HG02981 (cell line): ENCODE data around the gene LLGL1.

Source experiments
- ATAC-seq: cut with Tn5 transposase; IDR thresholded peaks from one replicate; pipeline ENCODE4 v1.9.1; 2021; ENCODE audit warnings: mild to moderate bottlenecking, moderate library complexity; ENCODE audit not compliant: unreplicated experiment

Gene LLGL1

GRCh38 chr17:18225121-18225641 is at the start of gene LLGL1:
Gene LLGL1 (plus strand): TSS chr17:18225635. CDS start chr17:18225683, 48 bp downstream.
- ATAC-seq = peak; percentile 93

DNA sequence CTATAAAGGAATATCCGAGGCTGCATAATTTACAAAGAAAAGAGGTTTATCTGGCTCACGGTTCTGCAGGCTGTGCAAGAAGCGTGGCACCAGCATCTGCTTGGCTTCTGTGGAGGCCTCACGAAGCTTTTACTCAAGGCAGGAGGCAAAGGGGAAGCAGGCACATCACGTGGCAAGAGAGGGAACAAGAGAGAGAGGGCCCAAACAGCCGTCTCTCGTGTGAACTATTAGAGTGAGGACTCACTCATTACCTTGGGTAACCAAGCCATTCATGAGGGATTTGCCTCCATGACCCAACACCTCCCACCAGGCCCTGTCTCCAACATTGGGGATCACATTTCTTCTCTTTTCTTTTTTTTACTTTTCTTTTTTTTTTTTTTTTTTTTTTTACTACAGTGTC is 49.3 kb upstream of the LLGL1 start:
- no peak for ATAC-seq

- no peak for ATAC-seq
Measured at GRCh38 chr17:18177133-18177532, 48.3 kb upstream of the LLGL1 start.

DNA sequence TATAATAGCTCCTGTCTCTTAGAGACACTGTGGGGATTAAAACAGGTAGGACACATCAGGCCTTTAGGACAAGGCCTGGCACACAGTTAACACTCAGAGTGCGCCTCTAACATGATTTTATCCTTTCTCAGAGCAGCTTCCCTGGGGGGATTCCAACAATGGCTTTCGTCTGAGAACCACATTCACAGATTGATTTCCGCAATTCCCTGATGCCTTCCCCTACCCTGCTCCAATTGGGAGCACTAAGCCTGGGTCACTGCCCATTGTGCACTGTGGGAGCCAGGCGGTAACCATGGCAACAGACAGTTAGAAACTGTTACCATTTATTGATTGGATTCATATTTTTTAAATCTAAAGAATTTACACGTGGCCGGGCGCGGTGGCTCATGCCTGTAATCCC is 47.7 kb upstream of the LLGL1 start:
- ATAC-seq = no peak

DNA sequence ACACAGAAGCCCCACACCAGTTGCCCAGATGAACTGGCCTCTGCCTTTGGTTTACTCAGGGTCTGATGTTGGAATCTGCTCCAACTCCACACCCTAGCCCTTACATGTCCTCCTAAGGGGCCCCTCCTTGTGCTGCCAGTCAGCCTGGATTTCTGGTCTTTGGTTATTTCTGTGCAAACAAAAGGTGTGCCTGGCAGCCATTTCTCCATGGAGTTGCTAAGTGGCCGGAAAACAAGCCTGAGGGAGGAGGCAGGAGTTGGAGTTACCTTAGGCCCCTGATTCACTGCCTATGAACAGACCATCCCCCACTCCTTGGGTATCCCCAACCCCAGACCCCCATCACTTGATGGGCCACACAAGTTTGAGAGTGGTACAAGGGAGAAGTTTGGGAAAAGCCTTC is 46.2 kb upstream of the LLGL1 start:
- ATAC-seq = no peak

GRCh38 chr17:18179804-18180203 is 45.6 kb upstream of the LLGL1 start:
- no peak for ATAC-seq

GRCh38 chr17:18181358-18181757 is 44.1 kb upstream of the LLGL1 start:
- no peak for ATAC-seq

DNA sequence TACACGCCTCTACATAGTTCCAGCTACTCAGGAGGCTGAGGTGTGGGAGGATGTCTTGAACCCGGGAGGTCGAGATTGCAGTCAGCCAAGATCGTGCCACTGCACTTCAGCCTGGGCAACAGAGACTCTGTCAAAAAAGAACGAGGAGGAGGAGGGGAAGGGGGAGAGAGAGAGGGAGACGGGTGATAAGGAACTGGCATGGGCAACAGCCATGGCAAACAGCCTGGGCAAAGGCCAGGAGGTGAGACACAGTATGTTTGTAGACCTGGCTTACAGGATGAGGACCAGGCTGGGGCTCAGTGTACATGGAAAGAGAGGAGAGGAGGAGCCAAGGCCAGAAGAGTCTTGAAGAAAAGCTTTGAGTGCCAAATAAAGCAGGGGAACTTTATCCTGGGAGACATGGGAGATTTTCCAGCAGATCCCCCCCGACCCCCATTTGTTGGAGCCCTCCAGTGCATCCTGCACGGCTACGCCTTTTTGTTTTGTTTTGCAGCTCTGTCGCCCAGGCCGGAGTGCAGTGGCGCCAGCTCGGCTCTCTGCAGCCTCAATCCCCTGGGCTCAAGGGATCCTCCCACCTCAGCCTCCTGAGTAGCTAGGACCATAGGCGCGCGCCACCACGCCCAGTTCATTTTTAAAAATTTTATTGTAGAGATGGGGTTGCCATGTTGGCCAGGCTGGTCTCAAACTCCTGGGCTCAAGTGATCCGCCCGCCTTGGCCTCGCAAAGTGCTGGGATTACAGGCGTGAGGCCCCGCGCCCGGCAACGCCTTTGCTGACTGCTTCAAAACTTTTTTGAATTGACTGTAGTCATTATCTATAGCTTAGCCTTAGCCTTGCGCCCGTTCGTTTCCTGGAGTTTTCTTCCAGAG is 43.1 kb upstream of the LLGL1 start:
- no peak for ATAC-seq

- peak; percentile 31 for ATAC-seq
Measured at GRCh38 chr17:18182978-18183333, 42.5 kb upstream of the LLGL1 start.

DNA sequence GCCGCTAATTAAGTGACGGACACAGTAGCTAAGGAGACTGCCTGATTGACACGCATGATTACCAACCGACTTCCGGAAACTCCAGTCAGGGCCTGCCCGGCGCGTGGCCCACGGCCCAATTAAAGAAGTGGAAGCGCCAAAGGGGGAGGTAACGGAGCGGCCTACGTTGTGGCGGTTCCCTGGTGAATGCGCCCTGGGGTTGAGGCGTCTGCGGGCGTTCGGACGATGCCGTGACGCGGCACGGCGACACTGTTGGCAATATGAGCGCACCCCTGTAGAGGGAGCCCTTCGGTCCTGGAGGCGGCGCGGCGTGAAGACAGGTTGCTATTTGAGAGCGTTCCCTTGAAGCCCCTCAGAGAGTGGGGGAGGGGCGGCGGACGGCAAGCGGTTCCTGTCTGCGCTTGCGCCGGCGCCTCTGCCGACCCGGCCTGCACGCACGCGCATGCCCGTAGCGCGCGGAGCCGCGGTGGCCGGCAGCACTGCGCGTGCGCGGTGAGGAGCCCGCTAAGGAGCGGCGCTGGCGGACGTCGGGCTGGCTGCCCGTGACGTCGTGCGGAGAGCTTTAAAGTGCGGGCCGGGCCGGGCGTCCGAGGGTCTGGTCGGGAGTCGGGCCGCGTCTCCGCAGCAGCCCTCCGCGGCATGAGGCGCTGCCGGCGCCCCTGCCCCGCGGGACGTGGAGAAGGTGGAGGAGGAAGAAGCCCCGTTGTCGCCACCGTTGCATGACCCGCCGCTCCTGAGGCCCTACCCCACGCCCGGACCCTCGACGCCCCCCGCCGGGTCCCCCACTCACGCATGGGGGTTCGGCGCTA is 41.9 kb upstream of the LLGL1 start, which contains the start of gene ALKBH5:
Gene ALKBH5 (plus strand): TSS at position 495 of the 809 bp plus-strand sequence. CDS start 416 bp downstream, outside the sequence.
- peak; percentile 74 for ATAC-seq

DNA sequence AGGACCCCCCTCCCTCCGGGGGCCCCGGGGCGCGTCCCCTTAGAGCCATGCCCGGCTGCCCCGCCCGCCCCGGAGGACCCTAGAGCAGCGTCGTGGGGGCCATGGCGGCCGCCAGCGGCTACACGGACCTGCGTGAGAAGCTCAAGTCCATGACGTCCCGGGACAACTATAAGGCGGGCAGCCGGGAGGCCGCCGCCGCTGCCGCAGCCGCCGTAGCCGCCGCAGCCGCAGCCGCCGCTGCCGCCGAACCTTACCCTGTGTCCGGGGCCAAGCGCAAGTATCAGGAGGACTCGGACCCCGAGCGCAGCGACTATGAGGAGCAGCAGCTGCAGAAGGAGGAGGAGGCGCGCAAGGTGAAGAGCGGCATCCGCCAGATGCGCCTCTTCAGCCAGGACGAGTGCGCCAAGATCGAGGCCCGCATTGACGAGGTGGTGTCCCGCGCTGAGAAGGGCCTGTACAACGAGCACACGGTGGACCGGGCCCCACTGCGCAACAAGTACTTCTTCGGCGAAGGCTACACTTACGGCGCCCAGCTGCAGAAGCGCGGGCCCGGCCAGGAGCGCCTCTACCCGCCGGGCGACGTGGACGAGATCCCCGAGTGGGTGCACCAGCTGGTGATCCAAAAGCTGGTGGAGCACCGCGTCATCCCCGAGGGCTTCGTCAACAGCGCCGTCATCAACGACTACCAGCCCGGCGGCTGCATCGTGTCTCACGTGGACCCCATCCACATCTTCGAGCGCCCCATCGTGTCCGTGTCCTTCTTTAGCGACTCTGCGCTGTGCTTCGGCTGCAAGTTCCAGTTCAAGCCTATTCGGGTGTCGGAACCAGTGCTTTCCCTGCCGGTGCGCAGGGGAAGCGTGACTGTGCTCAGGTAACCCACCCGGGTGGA is 41.0 kb upstream of the LLGL1 start:
- no peak for ATAC-seq

GRCh38 chr17:18185391-18185790 is 40.0 kb upstream of the LLGL1 start:
- ATAC-seq = no peak

- ATAC-seq = no peak
Measured at GRCh38 chr17:18185832-18186626, 39.4 kb upstream of the LLGL1 start.

GRCh38 chr17:18186627-18186982 is 38.8 kb upstream of the LLGL1 start:
- ATAC-seq = no peak

DNA sequence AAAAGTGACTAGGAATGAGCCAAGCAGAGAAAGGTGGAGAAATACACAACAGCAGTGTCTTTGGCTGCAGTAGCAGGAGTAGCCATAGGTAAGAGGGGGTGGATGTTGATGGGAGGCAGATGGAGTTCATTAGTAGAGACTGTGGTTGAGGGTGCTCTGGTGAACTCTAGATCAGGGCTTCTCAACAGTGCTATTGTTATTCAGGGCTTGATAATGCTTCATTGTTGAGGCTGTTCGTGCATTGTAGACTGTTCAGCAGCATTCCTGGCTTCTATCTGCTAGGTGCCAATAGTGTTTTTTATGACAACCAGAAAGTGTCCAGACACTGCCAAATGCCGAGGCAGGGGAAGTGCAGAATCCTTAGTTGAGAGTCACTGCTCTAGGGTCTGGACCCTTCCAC is 38.2 kb upstream of the LLGL1 start:
- no peak for ATAC-seq

DNA sequence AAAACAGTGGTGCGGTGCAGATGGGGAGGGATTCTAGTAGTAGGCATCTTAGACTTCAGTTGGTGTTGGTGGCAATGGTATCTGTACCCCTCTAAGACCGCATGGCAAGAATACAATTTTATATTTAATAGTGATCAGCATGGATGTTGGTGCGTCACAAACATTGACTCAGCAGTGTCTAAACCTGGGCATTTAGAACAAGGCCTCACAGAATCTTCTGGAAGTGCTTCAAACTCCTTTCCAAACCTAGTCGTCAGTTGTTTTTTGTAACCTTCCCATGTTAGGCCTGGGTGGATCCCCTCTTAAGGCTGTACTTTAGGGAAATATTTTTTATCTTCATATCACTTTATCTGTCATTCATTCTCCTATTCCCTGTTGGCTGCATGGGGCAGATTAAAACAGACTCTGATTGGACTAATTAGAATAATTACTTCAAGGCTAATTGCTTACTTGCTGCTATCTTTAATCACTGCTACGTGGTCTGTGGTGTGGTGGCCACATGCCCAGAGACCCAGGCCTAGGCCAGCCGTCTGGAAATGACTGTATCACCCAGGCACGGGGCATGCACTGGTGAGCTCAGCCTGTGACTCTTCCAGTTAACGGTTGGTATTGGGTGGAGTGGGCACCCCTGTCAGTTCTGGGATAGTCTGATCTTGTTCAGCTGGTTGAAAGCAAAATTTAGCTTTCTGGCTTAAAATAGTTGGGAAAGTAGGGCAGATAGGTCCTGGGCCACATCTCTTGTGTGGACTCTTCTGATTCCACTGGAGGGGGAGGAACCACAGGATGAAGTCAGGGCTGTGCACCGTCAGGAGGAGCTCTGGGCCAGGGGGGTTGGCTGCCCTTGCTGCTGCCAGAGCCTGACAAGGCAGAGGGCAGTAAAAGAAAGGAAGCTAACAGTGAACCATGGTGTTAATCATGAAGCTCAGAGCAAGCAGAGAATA is 37.3 kb upstream of the LLGL1 start:
- no peak for ATAC-seq

GRCh38 chr17:18190628-18191235 is 34.7 kb upstream of the LLGL1 start:
- no peak for ATAC-seq

DNA sequence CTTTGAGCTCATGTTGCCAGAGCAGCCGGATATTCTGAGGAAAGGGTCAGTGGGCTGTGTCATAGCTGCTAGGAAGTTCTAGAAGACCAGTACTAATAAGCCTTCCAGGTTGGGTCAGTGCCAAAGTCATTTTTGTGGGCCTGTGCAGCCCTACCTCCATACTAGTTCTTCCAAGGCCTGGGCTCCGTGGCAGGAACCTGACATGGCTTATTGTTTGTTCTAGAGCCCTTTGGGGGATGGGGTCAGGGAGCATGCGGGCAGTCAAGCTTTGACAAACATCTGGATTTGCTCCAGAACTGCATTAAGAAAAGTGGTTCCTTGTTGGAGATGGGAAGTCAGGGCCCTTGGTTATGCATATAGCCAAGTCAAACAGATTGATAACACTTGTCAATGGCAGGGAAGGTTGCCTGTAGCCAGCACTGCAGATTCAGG is 34.2 kb upstream of the LLGL1 start:
- no peak for ATAC-seq
